ENCODE results near the gene ADGRE3. TPM values are rescaled to one million over a fixed set of nuclear protein-coding genes. Genes with fewer than 3 reads are reported as not detected.
A peak's percentile ranks its signal among the peaks of the same experiment; 100 is the strongest.
"Not testable (repeated sequence)": the region's sequence is repeated elsewhere in the genome, so short reads cannot be mapped to it uniquely, and the experiment has no call there.

ADGRE3 gene
- total RNA-seq, 1 donor from 2014 or later: not detected

- no peak for DNase-seq
Measured at GRCh38 chr19:14599548-14600147, 75.0 kb downstream of the ADGRE3 start.

DNA sequence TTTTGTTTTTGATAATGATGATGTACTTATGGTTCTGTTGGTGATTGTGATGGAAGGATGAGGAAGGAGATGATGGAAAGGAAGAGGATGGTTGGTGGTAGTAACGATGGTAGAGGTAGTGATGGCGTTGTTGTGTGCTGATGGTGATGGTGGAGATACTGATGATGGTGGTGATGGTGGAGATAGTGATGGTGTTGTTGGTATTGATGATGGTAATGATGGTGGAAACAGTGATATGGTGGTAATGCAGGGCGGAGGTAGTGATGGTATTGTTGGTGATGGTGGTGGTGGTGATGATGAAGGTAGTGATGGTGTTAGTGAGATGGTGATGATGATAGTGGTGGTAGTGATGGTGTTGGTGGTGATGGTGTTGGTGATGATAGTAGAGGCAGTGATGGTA is 79.1 kb downstream of the ADGRE3 start:
- no peak for DNase-seq

DNA sequence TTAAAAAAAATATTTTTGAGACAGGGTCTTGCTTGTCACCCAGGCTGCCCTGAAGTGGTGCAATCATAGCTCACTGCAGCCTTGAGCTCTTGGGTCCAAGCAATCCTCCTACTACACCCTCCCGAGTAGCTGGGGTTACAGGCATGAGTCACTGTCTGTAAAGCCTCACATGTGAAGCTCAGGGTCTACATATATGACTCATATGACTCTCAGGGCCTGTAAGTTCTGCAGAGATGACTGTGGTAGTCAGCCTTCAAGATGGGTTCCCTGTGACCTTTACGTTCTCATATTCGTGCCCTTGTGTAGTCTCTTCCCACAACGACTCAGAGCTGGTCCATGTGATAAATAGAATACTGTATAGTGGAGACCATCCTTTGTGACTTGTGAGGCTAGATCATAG is 85.2 kb downstream of the ADGRE3 start:
- not testable (repeated sequence) for DNase-seq

DNA sequence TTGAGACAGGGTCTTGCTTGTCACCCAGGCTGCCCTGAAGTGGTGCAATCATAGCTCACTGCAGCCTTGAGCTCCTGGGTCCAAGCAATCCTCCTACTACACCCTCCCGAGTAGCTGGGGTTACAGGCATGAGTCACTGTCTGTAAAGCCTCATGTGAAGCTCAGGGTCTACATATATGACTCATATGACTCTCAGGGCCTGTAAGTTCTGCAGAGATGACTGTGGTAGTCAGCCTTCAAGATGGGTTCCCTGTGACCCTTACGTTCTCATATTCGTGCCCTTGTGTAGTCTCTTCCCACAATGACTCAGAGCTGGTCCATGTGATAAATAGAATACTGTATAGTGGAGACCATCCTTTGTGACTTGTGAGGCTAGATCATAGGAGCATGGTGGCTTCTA is 89.5 kb downstream of the ADGRE3 start:
- not testable (repeated sequence) for DNase-seq

DNA sequence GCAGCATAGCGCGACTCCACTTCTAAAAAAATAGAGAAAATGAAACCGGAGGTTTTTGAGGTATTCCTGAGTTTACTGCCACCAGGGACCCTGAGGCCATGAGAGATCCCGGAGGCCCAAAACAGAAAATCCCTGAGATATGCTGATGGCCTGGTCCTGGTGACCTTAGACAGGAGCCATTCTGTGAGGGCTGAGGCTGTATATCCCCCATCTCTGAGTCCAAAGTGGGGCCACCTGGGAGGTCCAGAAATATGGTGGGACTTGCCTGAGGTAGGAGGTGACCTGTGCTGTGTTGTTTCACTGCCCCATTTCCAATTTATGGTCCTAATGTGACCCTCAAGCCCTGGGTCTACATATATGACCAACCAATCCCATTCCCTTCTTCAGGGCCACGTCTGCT is 90.3 kb downstream of the ADGRE3 start:
- not testable (repeated sequence) for DNase-seq

DNA sequence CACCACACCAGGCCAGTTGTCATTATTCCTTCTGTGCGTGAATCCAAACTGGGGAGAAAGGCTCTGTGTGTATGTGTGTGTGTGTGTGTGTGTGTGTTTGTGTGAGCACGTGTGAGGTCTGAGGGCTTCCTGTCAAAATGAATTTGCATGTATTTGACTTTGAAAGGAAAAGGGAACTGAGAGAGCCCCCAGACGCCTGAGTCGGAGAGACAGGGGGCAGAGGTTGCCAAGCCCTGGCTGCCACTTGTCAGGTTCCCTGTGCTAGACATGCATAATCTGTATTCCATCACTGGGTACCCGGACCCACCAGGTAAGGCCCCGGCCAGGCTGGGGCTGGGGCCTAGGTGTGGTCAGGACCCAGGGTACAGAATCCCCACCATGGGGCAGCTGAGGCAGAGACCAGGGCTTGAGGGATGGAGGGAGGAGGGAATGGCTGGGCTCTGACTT is 91.7 kb downstream of the ADGRE3 start, which contains the start of gene CLEC17A:
Gene CLEC17A, plus strand, starts transcription at position 191 of the 447 bp plus-strand sequence. Its CDS starts 77 bp downstream, at position 268.
- DNase-seq: no peak

DNA sequence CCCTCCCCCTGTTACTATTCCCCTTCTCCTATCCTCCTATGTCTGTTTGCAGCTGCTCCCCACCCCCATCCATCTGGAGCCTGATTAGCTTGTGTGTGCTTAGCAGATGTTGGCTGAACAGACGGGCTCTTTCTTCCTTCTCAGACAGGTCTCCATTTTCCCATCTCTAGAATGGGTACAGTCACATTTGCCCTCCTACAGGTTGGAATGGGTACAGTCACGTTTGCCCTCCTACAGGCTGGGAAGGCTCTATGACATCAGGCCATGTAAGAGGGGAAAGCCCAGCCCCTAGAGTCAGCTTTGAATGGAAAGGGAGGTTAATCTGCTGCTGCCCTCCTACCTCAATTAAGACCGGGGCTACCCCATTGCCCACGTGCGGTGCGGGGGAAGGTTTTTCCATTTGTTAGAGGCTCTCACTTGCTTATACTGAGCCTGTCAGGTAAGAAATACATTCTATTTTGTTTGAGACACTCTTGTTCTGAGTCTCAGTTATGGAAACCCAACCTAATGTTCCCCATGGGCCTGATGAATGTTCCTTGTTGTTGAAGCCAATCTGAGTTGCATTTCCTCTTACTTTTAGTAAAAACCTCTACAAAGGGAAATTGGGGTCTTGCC is 93.9 kb downstream of the ADGRE3 start:
- DNase-seq: no peak

GRCh38 chr19:14577885-14578427 is 96.7 kb downstream of the ADGRE3 start:
- DNase-seq: no peak

DNA sequence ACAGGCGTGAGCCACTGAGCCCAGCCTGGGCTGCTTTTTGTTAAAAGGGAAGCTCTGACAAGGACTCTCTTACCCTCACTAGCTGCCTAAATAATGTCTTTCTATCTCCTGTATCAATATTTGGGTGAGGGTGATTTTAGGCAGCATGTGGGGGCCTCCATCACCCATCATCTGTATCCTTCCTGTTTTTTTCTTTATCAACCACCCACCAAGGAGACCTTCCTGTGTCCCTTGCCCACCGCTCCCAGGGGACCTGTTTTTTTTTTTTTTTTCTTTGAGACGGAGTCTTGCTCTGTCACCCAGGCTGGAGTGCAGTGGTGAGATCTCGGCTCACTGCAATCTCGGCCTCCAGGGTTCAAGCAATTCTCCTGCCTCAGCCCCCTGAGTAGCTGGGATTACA is 97.4 kb downstream of the ADGRE3 start:
- no peak for DNase-seq

DNA sequence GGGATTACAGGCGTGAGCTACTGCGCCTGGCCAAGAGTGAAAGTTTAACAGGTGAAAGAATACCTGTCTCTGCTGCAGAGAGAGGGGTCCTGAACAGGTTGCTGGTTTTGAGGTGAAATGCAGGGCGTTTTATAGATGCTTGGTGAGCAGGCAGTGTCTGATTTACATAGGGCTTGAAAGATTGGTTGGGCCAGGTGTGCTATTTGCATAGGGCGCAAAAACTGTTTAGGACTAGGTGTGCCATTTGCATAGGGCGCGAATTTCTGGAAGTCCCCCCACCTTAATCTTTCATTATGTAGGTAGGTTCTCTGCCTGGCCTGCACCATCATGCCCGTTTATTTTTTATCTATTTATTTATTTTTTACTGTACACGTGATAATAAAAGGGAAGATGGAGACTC is 98.3 kb downstream of the ADGRE3 start:
- DNase-seq: no peak

DNA sequence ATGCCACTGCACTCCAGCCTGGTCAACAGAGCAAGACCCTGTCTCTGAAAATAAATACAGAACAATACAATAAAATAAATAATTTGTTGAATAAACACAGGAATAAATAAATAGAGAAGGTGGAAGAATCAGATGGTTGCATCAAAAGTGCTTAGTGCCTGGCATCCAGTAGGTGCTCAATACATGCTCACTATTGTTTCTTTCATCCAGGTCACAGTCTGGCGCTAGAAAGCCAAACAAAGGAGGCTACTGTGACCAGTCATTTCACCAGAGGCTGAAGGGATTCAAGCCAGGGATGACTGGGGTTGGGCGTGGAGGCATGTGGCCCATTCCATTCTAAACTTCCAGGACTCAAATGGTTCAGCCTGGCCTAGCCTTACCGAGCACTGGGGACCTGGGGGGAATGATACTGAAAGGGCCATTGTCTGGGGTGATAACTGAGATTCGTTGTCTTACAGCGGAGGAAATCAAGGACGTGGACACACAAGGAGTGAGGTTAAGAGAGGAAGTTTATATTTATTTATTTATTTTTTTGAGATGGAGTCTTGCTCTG is 99.1 kb downstream of the ADGRE3 start:
- no peak for DNase-seq

- peak; percentile 90 for DNase-seq
Measured at GRCh38 chr19:14571695-14572490, 102.8 kb downstream of the ADGRE3 start, which contains the start of gene NDUFB7. TSS of gene NDUFB7 (minus strand) at chr19:14572066. CDS start at chr19:14572000, 66 bp downstream.

- no peak for DNase-seq
Measured at GRCh38 chr19:14570864-14571527, 103.6 kb downstream of the ADGRE3 start.

Small RNA genes within 50 kb of the gene (small RNA-seq; reads per million reads assigned to genes)
- gene AC022149.2 (not detected), gene RN7SL842P (not detected)

Other genes with a start within 250 kb of the ADGRE3 start
- gene PKN1, start 241.5 kb downstream of the ADGRE3 start, total RNA-seq: 86.3 TPM
- not detected for gene PTGER1, start 199.5 kb downstream of the ADGRE3 start, total RNA-seq
- 28.4 TPM for gene GIPC1, start 178.7 kb downstream of the ADGRE3 start, total RNA-seq
- 33.5 TPM for gene DNAJB1, start 156.4 kb downstream of the ADGRE3 start, total RNA-seq
- gene TECR, start 145.2 kb downstream of the ADGRE3 start, total RNA-seq: 12.8 TPM
- 102 TPM for gene NDUFB7, start 102.8 kb downstream of the ADGRE3 start, total RNA-seq
- gene CLEC17A, start 91.8 kb downstream of the ADGRE3 start, total RNA-seq: 0.31 TPM
- gene ZNF333, start 15.2 kb upstream of the ADGRE3 start, total RNA-seq: 43.4 TPM
- 0.16 TPM for gene ADGRE2, start 103.7 kb upstream of the ADGRE3 start, total RNA-seq
- not detected for gene OR7A5, start 160.3 kb upstream of the ADGRE3 start, total RNA-seq
- gene OR7C1, start 160.3 kb upstream of the ADGRE3 start, total RNA-seq: not detected
- not detected for gene OR7A10, start 174.1 kb upstream of the ADGRE3 start, total RNA-seq
- not detected for gene OR7A17, start 211.3 kb upstream of the ADGRE3 start, total RNA-seq